ENCODE measurements around the gene THPO. TPM values are rescaled to one million over a fixed set of nuclear protein-coding genes. Genes with fewer than 3 reads are reported as not detected.

THPO gene
- polyA plus RNA-seq, 1 donor from 2014 or later, result 0.59 TPM

- no peaks in the 10 kb centered on the region for H3K36me3 ChIP-seq (ENCODE audit: insufficient read depth, low read length)
- no peaks in the 10 kb centered on the region for H3K27me3 ChIP-seq (ENCODE audit: insufficient read depth, low read depth, low read length)
- TF ChIP-seq TAF1 (IDR thresholded peaks at IDR 0.05; ENCODE audit: low read depth), result no peak
- no peak for TF ChIP-seq EP300 (conservative IDR thresholded peaks at IDR 0.05; ENCODE audit: poor library complexity, severe bottlenecking)
- TF ChIP-seq MXI1 (conservative IDR thresholded peaks at IDR 0.05; ENCODE audit: poor library complexity, severe bottlenecking), result no peak
- TF ChIP-seq EZH2 (IDR thresholded peaks at IDR 0.05; ENCODE audit: borderline replicate concordance, insufficient read depth, low read length, poor library complexity, severe bottlenecking), result no peak
- TF ChIP-seq RAD21 (conservative IDR thresholded peaks at IDR 0.05), result no peak
- TF ChIP-seq CTCF (IDR thresholded peaks at IDR 0.05; ENCODE audit: poor library complexity, severe bottlenecking), result no peak
- no peak for TF ChIP-seq SMC3 (conservative IDR thresholded peaks at IDR 0.05; ENCODE audit: poor library complexity)
- TF ChIP-seq POLR2AphosphoS5 (IDR thresholded peaks at IDR 0.05), result no peak
- TF ChIP-seq REST (IDR thresholded peaks at IDR 0.05; ENCODE audit: borderline replicate concordance), result no peak
- H3K9me3 ChIP-seq (ENCODE audit: low read length), result no peaks in the 10 kb centered on the region
- H3K4me2 ChIP-seq (ENCODE audit: low read length), result no peak overlapping the region
- no peak overlapping the region for H3K4me3 ChIP-seq (ENCODE audit: low read length)
- H3F3A ChIP-seq (ENCODE audit: insufficient read depth, low read length, poor library complexity, severe bottlenecking), result no peaks in the 10 kb centered on the region
- no peak overlapping the region for H3K9ac ChIP-seq (ENCODE audit: low read length)
- no peaks in the 10 kb centered on the region for H4K20me1 ChIP-seq (ENCODE audit: insufficient read depth)
- H3K79me2 ChIP-seq (replicated peaks; ENCODE audit: insufficient read depth, low read length), result no peaks in the 10 kb centered on the region
- H3K9me2 ChIP-seq (ENCODE audit: insufficient read depth, low read length), result no peaks in the 10 kb centered on the region
- no peak overlapping the region for H3K27ac ChIP-seq (ENCODE audit: low read length)
- no peak overlapping the region for H2AFZ ChIP-seq (ENCODE audit: low read depth, low read length)
These were observed 21.4 kb upstream of the THPO start for GRCh38 chr3:184399410-184399809.

GRCh38 chr3:184395320-184395660 is 17.3 kb upstream of the THPO start:
- no peaks in the 10 kb centered on the region for H3K9me3 ChIP-seq (ENCODE audit: low read length)
- no peak for TF ChIP-seq CTCF (IDR thresholded peaks at IDR 0.05; ENCODE audit: poor library complexity, severe bottlenecking)
- no peak for TF ChIP-seq EZH2 (IDR thresholded peaks at IDR 0.05; ENCODE audit: borderline replicate concordance, insufficient read depth, low read length, poor library complexity, severe bottlenecking)
- no peak for TF ChIP-seq SMC3 (conservative IDR thresholded peaks at IDR 0.05; ENCODE audit: poor library complexity)
- TF ChIP-seq RAD21 (conservative IDR thresholded peaks at IDR 0.05), result no peak
- TF ChIP-seq POLR2AphosphoS5 (IDR thresholded peaks at IDR 0.05), result no peak
- no peak for TF ChIP-seq REST (IDR thresholded peaks at IDR 0.05; ENCODE audit: borderline replicate concordance)
- no peak for TF ChIP-seq TAF1 (IDR thresholded peaks at IDR 0.05; ENCODE audit: low read depth)
- TF ChIP-seq MXI1 (conservative IDR thresholded peaks at IDR 0.05; ENCODE audit: poor library complexity, severe bottlenecking), result no peak
- TF ChIP-seq EP300 (conservative IDR thresholded peaks at IDR 0.05; ENCODE audit: poor library complexity, severe bottlenecking), result no peak
- H4K20me1 ChIP-seq (ENCODE audit: insufficient read depth), result no peaks in the 10 kb centered on the region
- no peaks in the 10 kb centered on the region for H3K9me2 ChIP-seq (ENCODE audit: insufficient read depth, low read length)
- no peaks in the 10 kb centered on the region for H3K36me3 ChIP-seq (ENCODE audit: insufficient read depth, low read length)
- no peak overlapping the region for H3K9ac ChIP-seq (ENCODE audit: low read length)
- H3K4me3 ChIP-seq (ENCODE audit: low read length), result no peak overlapping the region
- H2AFZ ChIP-seq (ENCODE audit: low read depth, low read length), result no peak overlapping the region
- H3K27me3 ChIP-seq (ENCODE audit: insufficient read depth, low read depth, low read length), result no peaks in the 10 kb centered on the region
- no peaks in the 10 kb centered on the region for H3K79me2 ChIP-seq (replicated peaks; ENCODE audit: insufficient read depth, low read length)
- H3K4me2 ChIP-seq (ENCODE audit: low read length), result no peak overlapping the region
- no peaks in the 10 kb centered on the region for H3F3A ChIP-seq (ENCODE audit: insufficient read depth, low read length, poor library complexity, severe bottlenecking)
- no peak overlapping the region for H3K27ac ChIP-seq (ENCODE audit: low read length)
